Body of pancreas (tissue), 4 donors: ENCODE measurements around the gene LHX3. TPM values are rescaled to one million over a fixed set of nuclear protein-coding genes. Genes with fewer than 3 reads are reported as not detected.

Source experiments
- ATAC-seq: fragments of 150-250 bp; one replicate; pipeline ENCODE4 v1.9.1; 2016
- DNase-seq, 4 donors: peaks; one replicate each; pipeline ENCODE4 v3.0.0-alpha.2; 2019
- H3K27ac ChIP-seq, 4 donors: fragments of 200-600 bp; sonication (generic); 1 replicate in 3 of 4; 2 replicates in 1 of 4; pipeline versions ENCODE4 v1.5.1 to v1.6.1; 2016 to 2019; ENCODE audit warnings: mild to moderate bottlenecking in 1 of 4, mixed read lengths in 1 of 4, moderate library complexity in 1 of 4
- H3K27me3 ChIP-seq, 2 donors: fragments of 200-600 bp; sonication (generic); one replicate each; pipeline ENCODE4 v1.6.0; 2016; ENCODE audit warnings: mild to moderate bottlenecking in 1 of 2
- H3K36me3 ChIP-seq, 2 donors: fragments of 200-600 bp; sonication (generic); replicated peaks in 1 of 2; 2 replicates each; pipeline ENCODE4 v1.5.1; 2016; ENCODE audit warnings: low read depth in 2 of 2; ENCODE audit not compliant: insufficient read depth in 1 of 2
- H3K4me1 ChIP-seq: fragments of 200-600 bp; sonication (generic); one replicate; pipeline ENCODE4 v1.6.0; 2016
- H3K4me3 ChIP-seq, 2 donors: fragments of 200-600 bp; sonication (generic); 1 replicate in 1 of 2; 2 replicates in 1 of 2; pipeline ENCODE4 v1.5.1; 2016 to 2019
- H3K9me3 ChIP-seq, 3 donors: fragments of 200-600 bp; sonication (generic); 1 replicate in 2 of 3; 2 replicates in 1 of 3; pipeline ENCODE4 v1.5.1; 2016
- POLR2A ChIP-seq, 3 donors: fragments of 450-650 bp; IDR thresholded peaks; one replicate each; pipeline ENCODE4 v1.6.1; 2016; ENCODE audit warnings: antibody characterized with exemption in 3 of 3, mild to moderate bottlenecking in 2 of 3
- WGBS, 2 donors: methylation state at CpG; one replicate each; pipeline ENCODE4 v1.1.5; 2017; 5-methylcytosine and 5-hydroxymethylcytosine counted together
- intact Hi-C: fragments of 100-400 bp; cut with DNase I; formaldehyde crosslinking; loops from one replicate; pipeline ENCODE4 v1.15.1; 2023
- total RNA-seq, 2 donors: library from RNA; depleted of rRNA; stranded (reverse); fragments of >200 nt; gene quantifications; one replicate each; pipeline ENCODE4 v1.1.0, GENCODE V29; 2016
- TF ChIP-seq, protein P1 (sequence below), 7 experiments: fragments of 450-650 bp in 4 of 7; fragments of 200-600 bp in 3 of 7; sonication (generic) in 3 of 7; IDR thresholded peaks; one replicate each; pipeline ENCODE4 v1.5.1; 2016 to 2019; ENCODE audit warnings: antibody characterized with exemption in 7 of 7

The LHX3 gene
- total RNA-seq, 2 donors from 2014 or later = not detected

DNA sequence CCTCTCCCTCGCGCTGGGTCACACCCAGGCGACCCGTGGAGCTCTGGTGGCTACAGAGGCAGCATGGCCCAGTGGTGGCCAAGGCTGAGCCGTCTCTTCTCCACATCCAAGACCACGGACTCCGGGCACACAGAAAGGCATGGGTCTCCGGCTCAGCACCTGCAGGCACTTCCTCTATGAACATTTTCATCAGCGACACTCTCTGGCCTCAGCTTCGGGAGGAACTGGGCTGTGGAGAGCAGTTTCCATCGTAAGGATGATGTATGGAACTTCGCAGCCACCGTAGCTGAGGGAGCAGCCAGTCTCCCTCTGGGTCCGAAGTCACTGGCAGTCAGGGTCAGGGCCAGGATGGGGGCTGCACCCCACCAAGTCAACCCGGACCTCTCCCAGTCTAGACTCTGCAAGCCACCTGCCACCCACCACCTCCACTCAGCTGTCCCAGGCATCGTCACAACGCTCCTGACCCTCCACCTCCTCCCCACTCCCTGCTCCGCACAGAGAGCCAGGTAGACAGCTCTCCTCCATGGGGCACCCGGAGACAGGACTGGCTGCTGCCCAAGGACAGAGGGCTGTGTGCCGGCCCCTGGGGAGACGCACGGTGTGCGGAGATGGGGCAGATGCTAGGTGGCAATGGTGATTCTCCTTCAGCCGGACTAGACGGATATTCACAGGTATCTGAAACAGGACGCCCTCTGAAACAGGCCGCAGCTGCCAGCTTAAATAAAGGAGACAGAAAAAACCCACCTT lies 31.0 kb upstream of the LHX3 start:
- peaks cover 32% of the 10 kb centered on the region for H3K4me1 ChIP-seq
- WGBS, 2 donors = 90 to 95% methylated on average over 18 to 27 of the region's 27 CpGs
- DNase-seq (no peak), ATAC-seq (no peak)
- H3K36me3 ChIP-seq = peaks cover 0 to 4% of the 10 kb centered on the region in 2 donors
- no peaks in the 10 kb centered on the region for H3K9me3 ChIP-seq
- no peak overlapping the region for H3K4me3 ChIP-seq
- TF ChIP-seq, protein P1, sequence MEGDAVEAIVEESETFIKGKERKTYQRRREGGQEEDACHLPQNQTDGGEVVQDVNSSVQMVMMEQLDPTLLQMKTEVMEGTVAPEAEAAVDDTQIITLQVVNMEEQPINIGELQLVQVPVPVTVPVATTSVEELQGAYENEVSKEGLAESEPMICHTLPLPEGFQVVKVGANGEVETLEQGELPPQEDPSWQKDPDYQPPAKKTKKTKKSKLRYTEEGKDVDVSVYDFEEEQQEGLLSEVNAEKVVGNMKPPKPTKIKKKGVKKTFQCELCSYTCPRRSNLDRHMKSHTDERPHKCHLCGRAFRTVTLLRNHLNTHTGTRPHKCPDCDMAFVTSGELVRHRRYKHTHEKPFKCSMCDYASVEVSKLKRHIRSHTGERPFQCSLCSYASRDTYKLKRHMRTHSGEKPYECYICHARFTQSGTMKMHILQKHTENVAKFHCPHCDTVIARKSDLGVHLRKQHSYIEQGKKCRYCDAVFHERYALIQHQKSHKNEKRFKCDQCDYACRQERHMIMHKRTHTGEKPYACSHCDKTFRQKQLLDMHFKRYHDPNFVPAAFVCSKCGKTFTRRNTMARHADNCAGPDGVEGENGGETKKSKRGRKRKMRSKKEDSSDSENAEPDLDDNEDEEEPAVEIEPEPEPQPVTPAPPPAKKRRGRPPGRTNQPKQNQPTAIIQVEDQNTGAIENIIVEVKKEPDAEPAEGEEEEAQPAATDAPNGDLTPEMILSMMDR (IDR thresholded peaks at IDR 0.05) = no peak
- no peak for TF ChIP-seq POLR2A (IDR thresholded peaks at IDR 0.05)
- H3K27me3 ChIP-seq = no peaks in the 10 kb centered on the region
- intact Hi-C loops = no loop called here
- H3K27ac ChIP-seq = no peak overlapping the region

DNA sequence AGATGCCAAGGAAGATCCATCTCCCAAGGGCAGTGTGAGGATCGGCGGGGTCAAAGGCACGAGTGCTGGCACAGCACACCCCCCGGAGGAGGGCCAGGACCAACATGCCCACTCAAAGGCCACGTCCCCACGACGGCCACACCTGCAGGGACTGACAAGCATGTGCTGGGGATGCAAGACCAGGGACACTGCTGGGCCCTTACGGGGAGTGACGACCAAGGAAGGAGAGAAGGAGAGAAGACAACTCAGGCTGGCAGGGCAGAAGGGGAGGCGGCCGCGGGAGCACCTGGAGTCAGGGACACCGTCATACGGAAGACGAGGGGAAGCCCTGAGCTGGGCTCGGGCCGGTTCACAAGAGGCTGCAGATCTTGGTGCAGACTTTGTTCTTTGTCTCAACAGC lies 30.2 kb upstream of the LHX3 start:
- peaks cover 25% of the 10 kb centered on the region for H3K4me1 ChIP-seq
- H3K27ac ChIP-seq = no peak overlapping the region
- H3K4me3 ChIP-seq = no peak overlapping the region
- WGBS, 2 donors = 92 to 94% methylated on average over 15 to 17 of the region's 17 CpGs
- ATAC-seq (no peak), DNase-seq (no peak)
- H3K36me3 ChIP-seq = peaks cover 0 to 4% of the 10 kb centered on the region in 2 donors
- intact Hi-C loops = no loop called here
- H3K27me3 ChIP-seq = no peaks in the 10 kb centered on the region
- no peaks in the 10 kb centered on the region for H3K9me3 ChIP-seq
- TF ChIP-seq POLR2A (IDR thresholded peaks at IDR 0.05) = no peak
- TF ChIP-seq, protein P1 (IDR thresholded peaks at IDR 0.05) = no peak

DNA sequence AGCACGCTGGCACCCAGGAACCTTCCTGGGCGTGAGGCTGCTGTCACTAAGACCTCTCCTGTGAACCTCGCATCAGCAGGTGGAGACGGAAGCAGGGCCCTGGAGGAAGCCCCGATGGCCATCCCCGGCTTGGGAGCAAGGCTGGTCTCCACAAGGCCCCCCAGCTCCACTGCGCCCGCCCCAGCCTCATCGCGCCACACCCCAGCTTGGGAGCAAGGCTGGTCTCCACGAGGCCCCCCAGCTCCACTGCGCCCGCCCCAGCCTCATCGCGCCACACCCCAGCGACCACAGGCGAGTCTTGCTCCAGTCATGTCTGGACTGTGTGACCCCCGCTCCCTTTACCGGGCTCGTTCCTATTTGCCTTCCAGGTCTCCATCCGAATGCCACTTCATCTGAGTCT lies 29.7 kb upstream of the LHX3 start:
- Histone ChIP-seq H3K9me3 (no peaks in the 10 kb centered on the region), H3K27ac (no peak overlapping the region), H3K36me3 (peaks cover 0 to 4% of the 10 kb centered on the region in 2 donors), H3K27me3 (no peaks in the 10 kb centered on the region), H3K4me3 (no peak overlapping the region), H3K4me1 (peaks cover 19% of the 10 kb centered on the region)
- intact Hi-C loops = no loop called here
- no peak for ATAC-seq
- WGBS, 2 donors = 94 to 98% methylated on average over 14 to 20 of the region's 21 CpGs
- no peak for DNase-seq
- TF ChIP-seq, protein P1 (IDR thresholded peaks at IDR 0.05) = no peak
- no peak for TF ChIP-seq POLR2A (IDR thresholded peaks at IDR 0.05)

DNA sequence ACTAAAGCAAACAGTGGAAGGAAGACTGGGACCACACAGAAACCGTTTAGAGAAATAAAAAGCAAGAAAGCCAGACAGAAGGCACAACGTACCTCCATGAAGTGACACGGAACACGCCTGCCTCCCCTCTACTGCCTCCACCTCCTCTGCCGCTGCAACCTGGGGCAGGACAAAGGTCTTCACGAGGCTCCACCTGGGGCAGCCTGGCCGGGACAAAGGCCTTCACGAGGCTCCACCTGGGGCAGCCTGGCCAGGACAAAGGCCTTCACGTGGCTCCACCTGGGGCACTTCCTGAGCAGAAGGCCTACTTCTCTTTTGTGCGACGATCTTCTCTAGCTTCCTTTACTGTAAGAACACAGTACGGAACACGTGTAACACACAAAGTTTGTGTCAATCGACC lies 28.9 kb upstream of the LHX3 start:
- Histone ChIP-seq H3K27ac (no peak overlapping the region), H3K9me3 (no peaks in the 10 kb centered on the region), H3K4me1 (peaks cover 12% of the 10 kb centered on the region), H3K36me3 (peaks cover 0 to 4% of the 10 kb centered on the region in 2 donors), H3K27me3 (no peaks in the 10 kb centered on the region), H3K4me3 (no peak overlapping the region)
- intact Hi-C loops = no loop called here
- 77 to 89% methylated on average over 14 of the region's 14 CpGs for WGBS, 2 donors
- ATAC-seq (no peak), DNase-seq (no peak)
- TF ChIP-seq, protein P1 (IDR thresholded peaks at IDR 0.05) = no peak
- no peak for TF ChIP-seq POLR2A (IDR thresholded peaks at IDR 0.05)

DNA sequence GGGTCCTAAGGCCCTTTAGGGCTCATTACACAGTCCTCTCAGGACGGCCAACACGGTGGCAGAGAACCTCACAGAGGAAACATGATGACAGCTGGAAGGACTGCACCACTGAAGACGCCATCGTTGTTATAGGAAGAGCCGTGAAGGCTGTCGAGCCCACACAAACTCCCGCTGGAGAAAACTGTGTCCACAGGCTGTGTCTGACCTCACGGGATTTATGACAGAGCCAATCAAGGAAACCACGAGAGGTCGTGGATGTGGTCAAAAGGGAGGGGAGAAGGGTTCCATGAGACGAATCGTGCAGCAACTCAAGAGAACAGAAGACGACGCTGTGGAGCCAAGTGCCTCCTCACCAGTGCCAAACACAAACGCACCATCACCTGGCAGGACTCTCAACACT lies 28.5 kb upstream of the LHX3 start:
- no peak for ATAC-seq
- Histone ChIP-seq H3K36me3 (peaks cover 0 to 4% of the 10 kb centered on the region in 2 donors), H3K9me3 (no peaks in the 10 kb centered on the region), H3K27ac (no peak overlapping the region), H3K27me3 (no peaks in the 10 kb centered on the region), H3K4me1 (peaks cover 11% of the 10 kb centered on the region), H3K4me3 (no peak overlapping the region)
- 67 to 81% methylated on average over 14 to 15 of the region's 15 CpGs for WGBS, 2 donors
- intact Hi-C loops = no loop called here
- no peak for DNase-seq
- TF ChIP-seq, protein P1 (IDR thresholded peaks at IDR 0.05) = no peak
- no peak for TF ChIP-seq POLR2A (IDR thresholded peaks at IDR 0.05)
